ENCODE results near the gene MOB3A.

Gene MOB3A

DNA sequence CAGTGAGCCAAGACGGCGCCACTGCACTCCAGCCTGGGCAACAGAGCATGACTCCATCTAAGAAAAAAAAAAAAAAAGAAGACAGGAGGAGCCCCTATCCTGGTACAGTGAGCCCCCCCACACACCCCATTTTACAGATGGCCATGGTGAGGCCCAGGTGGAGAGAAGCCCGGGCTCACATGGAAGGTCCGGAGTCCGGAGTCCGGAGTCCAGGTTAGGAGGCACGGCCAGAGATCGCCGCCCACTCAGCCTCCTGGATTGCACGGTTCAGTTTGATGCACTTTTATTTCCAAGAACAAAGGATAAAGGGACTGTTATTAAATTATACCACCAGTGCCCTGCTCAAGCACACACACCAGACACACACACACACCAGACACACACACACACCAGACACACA lies 69.4 kb downstream of the MOB3A start:
- no peak for DNase-seq
- Histone ChIP-seq H3K4me3 (ENCODE audit: low read length) (no peak overlapping the region), H3K36me3 (replicated peaks; ENCODE audit: insufficient read depth, low read length) (no peaks in the 10 kb centered on the region), H3F3A (ENCODE audit: insufficient read depth, low read length) (peaks cover 7% of the 10 kb centered on the region; the same call in 1 of the 2 replicates), H3K79me2 (ENCODE audit: low read length) (no peaks in the 10 kb centered on the region), H2AFZ (ENCODE audit: low read length) (no peak overlapping the region), H3K4me2 (ENCODE audit: low read depth, low read length) (no peak overlapping the region), H4K20me1 (ENCODE audit: insufficient read depth, low read length) (no peaks in the 10 kb centered on the region), H3K4me1 (ENCODE audit: low read length) (0 out of 2 replicates have a peak, but pooled peaks cover 2% of the 10 kb centered on the region), H3K9me2 (replicated peaks; ENCODE audit: insufficient read depth, low read length) (no peaks in the 10 kb centered on the region), H3K27me3 (replicated peaks; ENCODE audit: insufficient read depth, low read length) (no peaks in the 10 kb centered on the region), H3K27ac (ENCODE audit: low read length) (no peak overlapping the region), H3K9me3 (replicated peaks; ENCODE audit: insufficient read depth, low read length) (no peaks in the 10 kb centered on the region), H3K9ac (ENCODE audit: low read length) (no peak overlapping the region)
- TF ChIP-seq EZH2 (optimal IDR thresholded peaks at IDR 0.05; ENCODE audit: low read depth, low read length), result no peak
- TF ChIP-seq, protein P1, sequence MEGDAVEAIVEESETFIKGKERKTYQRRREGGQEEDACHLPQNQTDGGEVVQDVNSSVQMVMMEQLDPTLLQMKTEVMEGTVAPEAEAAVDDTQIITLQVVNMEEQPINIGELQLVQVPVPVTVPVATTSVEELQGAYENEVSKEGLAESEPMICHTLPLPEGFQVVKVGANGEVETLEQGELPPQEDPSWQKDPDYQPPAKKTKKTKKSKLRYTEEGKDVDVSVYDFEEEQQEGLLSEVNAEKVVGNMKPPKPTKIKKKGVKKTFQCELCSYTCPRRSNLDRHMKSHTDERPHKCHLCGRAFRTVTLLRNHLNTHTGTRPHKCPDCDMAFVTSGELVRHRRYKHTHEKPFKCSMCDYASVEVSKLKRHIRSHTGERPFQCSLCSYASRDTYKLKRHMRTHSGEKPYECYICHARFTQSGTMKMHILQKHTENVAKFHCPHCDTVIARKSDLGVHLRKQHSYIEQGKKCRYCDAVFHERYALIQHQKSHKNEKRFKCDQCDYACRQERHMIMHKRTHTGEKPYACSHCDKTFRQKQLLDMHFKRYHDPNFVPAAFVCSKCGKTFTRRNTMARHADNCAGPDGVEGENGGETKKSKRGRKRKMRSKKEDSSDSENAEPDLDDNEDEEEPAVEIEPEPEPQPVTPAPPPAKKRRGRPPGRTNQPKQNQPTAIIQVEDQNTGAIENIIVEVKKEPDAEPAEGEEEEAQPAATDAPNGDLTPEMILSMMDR (IDR thresholded peaks at IDR 0.05; ENCODE audit: low read length), result no peak
- TF ChIP-seq EZH2phosphoT487 (IDR thresholded peaks at IDR 0.05; ENCODE audit: low read length), result no peak

DNA sequence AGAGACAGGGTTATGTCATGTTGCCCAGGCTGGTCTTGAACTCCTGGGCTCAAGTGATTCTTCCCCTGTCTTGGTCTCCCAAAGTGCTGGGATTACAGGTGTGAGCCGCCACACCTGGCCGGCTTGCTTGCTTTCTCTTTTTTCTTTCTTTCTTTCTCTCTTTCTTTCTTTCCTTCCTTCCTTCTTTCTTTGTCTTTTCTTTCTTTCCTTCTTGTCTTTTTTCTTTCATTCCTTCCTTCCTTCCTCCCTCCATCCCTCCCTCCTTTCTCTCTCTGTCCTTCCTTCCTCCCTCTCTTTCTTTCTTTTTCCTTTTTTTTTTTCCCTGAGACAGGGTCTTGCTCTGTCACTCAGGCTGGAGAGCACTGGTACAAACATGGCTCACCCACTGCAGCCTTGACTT lies 73.8 kb downstream of the MOB3A start:
- no peak overlapping the region for H3K9ac ChIP-seq (ENCODE audit: low read length)
- H3K79me2 ChIP-seq (ENCODE audit: low read length), result no peaks in the 10 kb centered on the region
- no peaks in the 10 kb centered on the region for H3K36me3 ChIP-seq (replicated peaks; ENCODE audit: insufficient read depth, low read length)
- no peak for DNase-seq
- H3K4me2 ChIP-seq (ENCODE audit: low read depth, low read length), result no peak overlapping the region
- no peak overlapping the region for H2AFZ ChIP-seq (ENCODE audit: low read length)
- no peaks in the 10 kb centered on the region for H4K20me1 ChIP-seq (ENCODE audit: insufficient read depth, low read length)
- no peak overlapping the region for H3K27ac ChIP-seq (ENCODE audit: low read length)
- no peak overlapping the region for H3K4me3 ChIP-seq (ENCODE audit: low read length)
- no peaks in the 10 kb centered on the region for H3K9me3 ChIP-seq (replicated peaks; ENCODE audit: insufficient read depth, low read length)
- TF ChIP-seq EZH2phosphoT487 (IDR thresholded peaks at IDR 0.05; ENCODE audit: low read length) (no peak), EZH2 (optimal IDR thresholded peaks at IDR 0.05; ENCODE audit: low read depth, low read length) (no peak)
- TF ChIP-seq, protein P1 (IDR thresholded peaks at IDR 0.05; ENCODE audit: low read length), result no peak
- no peaks in the 10 kb centered on the region for H3K27me3 ChIP-seq (replicated peaks; ENCODE audit: insufficient read depth, low read length)
- peaks cover 1% of the 10 kb centered on the region for H3F3A ChIP-seq (ENCODE audit: insufficient read depth, low read length)
- no peaks in the 10 kb centered on the region for H3K9me2 ChIP-seq (replicated peaks; ENCODE audit: insufficient read depth, low read length)
- no peaks in the 10 kb centered on the region for H3K4me1 ChIP-seq (ENCODE audit: low read length)

DNA sequence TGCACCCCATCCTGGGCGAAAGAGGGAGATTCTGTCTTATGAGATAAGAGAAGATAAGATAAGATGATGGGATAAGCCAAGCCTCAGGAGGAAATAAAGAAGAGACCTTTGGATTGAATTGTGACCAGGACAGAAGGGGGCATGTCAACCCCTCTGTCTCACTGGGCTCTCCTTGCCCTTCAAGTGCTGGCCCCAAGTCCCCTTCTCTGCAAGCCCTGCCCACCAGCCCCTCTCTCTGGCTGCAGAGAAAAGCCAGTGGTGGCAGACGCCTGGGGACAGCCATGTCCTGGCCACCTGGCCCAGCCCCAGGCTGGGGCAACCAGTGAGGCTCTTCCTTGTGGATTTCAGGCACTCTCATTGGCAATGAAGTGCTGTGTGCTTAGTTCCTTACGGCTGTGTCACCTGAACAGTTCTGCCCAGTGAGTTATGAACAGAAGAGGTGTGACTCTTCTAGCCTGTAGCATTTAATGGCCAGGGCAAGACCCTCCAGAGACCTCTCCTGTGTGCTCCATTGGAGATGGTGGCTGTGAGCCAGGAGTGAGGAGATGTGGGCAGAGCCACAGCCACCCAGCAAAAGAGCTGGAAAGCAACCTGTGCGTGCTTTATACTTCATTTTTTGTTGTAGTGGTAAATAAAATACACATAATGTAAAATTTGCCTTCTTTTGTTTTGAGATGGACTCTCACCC lies 74.5 kb downstream of the MOB3A start:
- no peak overlapping the region for H2AFZ ChIP-seq (ENCODE audit: low read length)
- H3K27ac ChIP-seq (ENCODE audit: low read length), result no peak overlapping the region
- no peaks in the 10 kb centered on the region for H4K20me1 ChIP-seq (ENCODE audit: insufficient read depth, low read length)
- no peaks in the 10 kb centered on the region for H3K9me3 ChIP-seq (replicated peaks; ENCODE audit: insufficient read depth, low read length)
- no peaks in the 10 kb centered on the region for H3K79me2 ChIP-seq (ENCODE audit: low read length)
- no peak for DNase-seq
- no peak overlapping the region for H3K4me3 ChIP-seq (ENCODE audit: low read length)
- H3K4me2 ChIP-seq (ENCODE audit: low read depth, low read length), result no peak overlapping the region
- no peaks in the 10 kb centered on the region for H3K36me3 ChIP-seq (replicated peaks; ENCODE audit: insufficient read depth, low read length)
- no peak overlapping the region for H3K9ac ChIP-seq (ENCODE audit: low read length)
- H3K9me2 ChIP-seq (replicated peaks; ENCODE audit: insufficient read depth, low read length), result no peaks in the 10 kb centered on the region
- H3F3A ChIP-seq (ENCODE audit: insufficient read depth, low read length), result peaks cover 6% of the 10 kb centered on the region
- TF ChIP-seq, protein P1 (IDR thresholded peaks at IDR 0.05; ENCODE audit: low read length), result no peak
- no peak for TF ChIP-seq EZH2 (optimal IDR thresholded peaks at IDR 0.05; ENCODE audit: low read depth, low read length)
- no peak for TF ChIP-seq EZH2phosphoT487 (IDR thresholded peaks at IDR 0.05; ENCODE audit: low read length)
- no peaks in the 10 kb centered on the region for H3K4me1 ChIP-seq (ENCODE audit: low read length)
- H3K27me3 ChIP-seq (replicated peaks; ENCODE audit: insufficient read depth, low read length), result no peaks in the 10 kb centered on the region
